Measurements from ENCODE around the gene TLCD2. TPM values are rescaled to one million over a fixed set of nuclear protein-coding genes. Genes with fewer than 3 reads are reported as not detected.
"Not testable (repeated sequence)": the region's sequence is repeated elsewhere in the genome, so short reads cannot be mapped to it uniquely, and the experiment has no call there.

Gene TLCD2
- total RNA-seq, 2 donors from 2014 or later = 2.3 TPM

DNA sequence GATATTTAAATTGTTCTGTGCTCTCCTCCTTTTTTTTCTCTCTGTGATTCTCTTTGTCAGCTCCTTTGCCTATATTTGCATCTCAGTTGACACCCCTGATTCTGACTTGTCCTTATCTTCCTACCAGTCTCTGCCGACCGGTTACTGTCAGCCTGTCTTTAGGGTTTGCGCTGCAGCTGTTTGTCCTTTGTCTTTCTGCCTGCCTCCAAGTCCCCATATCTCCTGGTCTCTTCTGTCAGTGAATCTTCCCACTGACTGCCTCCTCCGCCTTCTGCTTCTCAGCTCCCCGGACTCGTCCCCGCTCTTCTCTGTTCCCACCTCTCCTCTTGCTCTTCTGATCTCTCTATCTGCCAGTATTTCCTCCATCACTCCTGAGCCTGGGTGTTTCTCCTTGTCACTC, 5.2 kb downstream of the TLCD2 start:
- intact Hi-C loops (cut with DNase I) = no loop called here
- H3K9me3 ChIP-seq = no peaks in the 10 kb centered on the region
- 85% methylated on average over 7 of the region's 7 CpGs for WGBS
- no peak for DNase-seq (ENCODE audit: low spot score)
- H3K36me3 ChIP-seq = no peaks in the 10 kb centered on the region
- no peaks in the 10 kb centered on the region for H3K4me1 ChIP-seq (replicated peaks)
- H3K27ac ChIP-seq = no peak overlapping the region
- no peaks in the 10 kb centered on the region for H3K27me3 ChIP-seq (replicated peaks; ENCODE audit: insufficient read depth)
- TF ChIP-seq POLR2A (IDR thresholded peaks at IDR 0.05) (no peak), POLR2AphosphoS5 (IDR thresholded peaks at IDR 0.05) (no peak)
- TF ChIP-seq, protein P1, sequence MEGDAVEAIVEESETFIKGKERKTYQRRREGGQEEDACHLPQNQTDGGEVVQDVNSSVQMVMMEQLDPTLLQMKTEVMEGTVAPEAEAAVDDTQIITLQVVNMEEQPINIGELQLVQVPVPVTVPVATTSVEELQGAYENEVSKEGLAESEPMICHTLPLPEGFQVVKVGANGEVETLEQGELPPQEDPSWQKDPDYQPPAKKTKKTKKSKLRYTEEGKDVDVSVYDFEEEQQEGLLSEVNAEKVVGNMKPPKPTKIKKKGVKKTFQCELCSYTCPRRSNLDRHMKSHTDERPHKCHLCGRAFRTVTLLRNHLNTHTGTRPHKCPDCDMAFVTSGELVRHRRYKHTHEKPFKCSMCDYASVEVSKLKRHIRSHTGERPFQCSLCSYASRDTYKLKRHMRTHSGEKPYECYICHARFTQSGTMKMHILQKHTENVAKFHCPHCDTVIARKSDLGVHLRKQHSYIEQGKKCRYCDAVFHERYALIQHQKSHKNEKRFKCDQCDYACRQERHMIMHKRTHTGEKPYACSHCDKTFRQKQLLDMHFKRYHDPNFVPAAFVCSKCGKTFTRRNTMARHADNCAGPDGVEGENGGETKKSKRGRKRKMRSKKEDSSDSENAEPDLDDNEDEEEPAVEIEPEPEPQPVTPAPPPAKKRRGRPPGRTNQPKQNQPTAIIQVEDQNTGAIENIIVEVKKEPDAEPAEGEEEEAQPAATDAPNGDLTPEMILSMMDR (IDR thresholded peaks at IDR 0.05) = no peak
- H3K4me3 ChIP-seq = no peak overlapping the region

DNA sequence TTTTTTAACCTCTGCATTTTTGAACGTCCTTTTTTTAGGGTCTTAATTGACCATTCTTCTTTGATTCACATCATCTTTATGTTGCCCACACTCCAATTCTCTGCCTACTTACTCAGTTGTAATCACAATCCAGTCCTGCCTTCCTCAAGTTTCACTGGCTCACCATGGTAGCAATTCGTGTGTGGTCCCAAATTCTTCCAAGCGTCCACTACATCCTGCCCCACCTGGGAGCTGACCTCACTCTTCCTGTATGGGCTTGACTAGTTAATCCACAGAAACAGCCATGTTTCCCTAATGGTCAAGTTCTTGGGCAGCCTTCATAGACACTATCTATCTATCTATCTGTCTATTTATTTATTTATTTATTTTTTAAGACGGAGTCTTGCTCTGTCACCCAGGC, 7.1 kb downstream of the TLCD2 start:
- TF ChIP-seq POLR2A (IDR thresholded peaks at IDR 0.05) (no peak), POLR2AphosphoS5 (IDR thresholded peaks at IDR 0.05) (no peak)
- TF ChIP-seq, protein P1 (IDR thresholded peaks at IDR 0.05) = no peak
- Histone ChIP-seq H3K27ac (no peak overlapping the region), H3K36me3 (no peaks in the 10 kb centered on the region), H3K4me3 (no peak overlapping the region), H3K4me1 (replicated peaks) (no peaks in the 10 kb centered on the region), H3K9me3 (no peaks in the 10 kb centered on the region), H3K27me3 (replicated peaks; ENCODE audit: insufficient read depth) (no peaks in the 10 kb centered on the region)
- intact Hi-C loops (cut with DNase I) = no loop called here
- WGBS = 47% methylated on average over 4 of the region's 4 CpGs
- DNase-seq (ENCODE audit: low spot score) = no peak

DNA sequence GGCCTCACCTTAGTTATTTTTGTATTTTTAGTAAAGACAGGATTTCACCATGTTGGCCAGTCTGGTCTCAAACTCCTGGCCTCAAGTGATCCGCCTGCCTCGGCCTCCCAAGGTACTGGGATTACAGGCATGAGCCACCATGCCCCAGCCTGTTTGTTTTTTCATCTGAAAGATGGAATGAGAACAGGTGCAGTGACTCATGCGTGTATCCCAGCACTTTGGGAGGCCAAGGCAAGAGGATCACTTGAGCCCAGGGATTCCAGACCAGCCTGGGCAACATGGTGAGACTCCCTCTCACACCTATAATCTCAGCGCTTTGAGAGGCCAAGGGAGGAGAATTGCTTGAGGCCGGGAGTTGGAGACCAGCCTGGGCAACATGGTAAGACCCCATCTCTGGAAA, 10.3 kb downstream of the TLCD2 start:
- H3K4me3 ChIP-seq; H3K27ac ChIP-seq; DNase-seq (ENCODE audit: low spot score); H3K36me3 ChIP-seq; intact Hi-C loops (cut with DNase I); H3K9me3 ChIP-seq; H3K27me3 ChIP-seq (replicated peaks; ENCODE audit: insufficient read depth); H3K4me1 ChIP-seq (replicated peaks): not testable (repeated sequence)
- 90% methylated on average over 5 of the region's 5 CpGs for WGBS

DNA sequence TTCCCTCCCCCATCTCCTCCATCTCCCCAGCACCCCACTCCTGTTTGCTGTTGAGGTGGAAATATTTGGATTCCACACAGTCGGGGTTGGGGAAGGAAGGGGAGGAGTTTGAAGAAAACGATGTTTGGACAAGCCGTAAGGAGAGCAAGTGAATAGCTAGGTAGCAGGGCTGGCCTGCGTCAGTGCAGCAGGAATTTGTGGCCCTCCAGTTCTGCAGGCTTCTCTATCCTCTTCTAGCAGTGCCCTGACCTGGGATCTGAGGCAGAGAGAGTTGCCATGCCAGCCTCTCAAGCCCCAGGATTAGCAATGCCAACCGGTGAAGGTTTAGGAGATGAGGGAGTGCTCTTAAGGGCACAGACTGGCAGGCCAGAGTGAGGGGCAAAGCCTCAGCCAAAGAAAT, 12.5 kb downstream of the TLCD2 start:
- 48% methylated on average over 5 of the region's 5 CpGs for WGBS
- no peak overlapping the region for H3K4me3 ChIP-seq
- H3K27ac ChIP-seq = no peak overlapping the region
- DNase-seq (ENCODE audit: low spot score) = no peak
- no peaks in the 10 kb centered on the region for H3K27me3 ChIP-seq (replicated peaks; ENCODE audit: insufficient read depth)
- H3K36me3 ChIP-seq = no peaks in the 10 kb centered on the region
- TF ChIP-seq, protein P1 (IDR thresholded peaks at IDR 0.05) = no peak
- TF ChIP-seq POLR2AphosphoS5 (IDR thresholded peaks at IDR 0.05) (no peak), POLR2A (IDR thresholded peaks at IDR 0.05) (no peak)
- H3K4me1 ChIP-seq (replicated peaks) = no peaks in the 10 kb centered on the region
- H3K9me3 ChIP-seq = no peaks in the 10 kb centered on the region
- intact Hi-C loops (cut with DNase I) = no loop called here

DNA sequence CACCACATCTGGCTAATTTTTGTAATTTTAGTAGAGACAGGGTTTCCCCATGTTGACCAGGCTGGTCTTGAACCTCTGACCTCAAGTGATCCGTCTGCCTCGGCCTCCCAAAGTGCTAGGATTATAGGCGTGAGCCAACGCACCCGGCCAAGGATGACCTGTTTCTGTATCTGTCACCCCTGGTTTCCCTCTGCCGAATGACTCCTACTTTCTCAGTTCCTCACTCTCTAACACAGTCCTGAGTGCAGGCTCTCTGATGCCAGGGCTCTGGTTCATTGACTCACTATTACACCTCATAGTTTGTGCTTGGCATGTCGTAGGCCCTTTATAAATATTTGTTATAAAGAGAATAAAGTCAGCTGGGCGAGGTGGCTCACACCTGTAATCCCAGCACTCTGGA, 14.8 kb downstream of the TLCD2 start:
- intact Hi-C loops (cut with DNase I) = no loop called here

More for the DNA sequence above, 14.8 kb downstream of the TLCD2 start:
- 91% methylated on average over 8 of the region's 8 CpGs for WGBS
- no peaks in the 10 kb centered on the region for H3K9me3 ChIP-seq
- no peaks in the 10 kb centered on the region for H3K4me1 ChIP-seq (replicated peaks)
- no peaks in the 10 kb centered on the region for H3K36me3 ChIP-seq
- TF ChIP-seq POLR2AphosphoS5 (IDR thresholded peaks at IDR 0.05) (no peak), POLR2A (IDR thresholded peaks at IDR 0.05) (no peak)
- TF ChIP-seq, protein P1 (IDR thresholded peaks at IDR 0.05) = no peak
- H3K27ac ChIP-seq = no peak overlapping the region
- DNase-seq (ENCODE audit: low spot score) = no peak
- no peaks in the 10 kb centered on the region for H3K27me3 ChIP-seq (replicated peaks; ENCODE audit: insufficient read depth)
- no peak overlapping the region for H3K4me3 ChIP-seq

Data from prostate gland (tissue), 2 donors.